Naive thymus-derived CD4-positive, alpha-beta T cell (primary cell): Measurements from ENCODE around the gene KIF15. TPM values are rescaled to one million over a fixed set of nuclear protein-coding genes. Genes with fewer than 3 reads are reported as not detected.

Source experiments
- ATAC-seq: fragments of 150-1000 bp; cut with Tn5 transposase; 2 replicates; pipeline ENCODE4 v1.10.0; 2021; ENCODE audit warnings: mild to moderate bottlenecking, moderate library complexity
- CTCF ChIA-PET: fragments of 350-600 bp; sonication (Branson Sonifier 250); formaldehyde crosslinking; loops from one replicate; lab custom pipeline; 2021; ENCODE audit warnings: antibody characterized with exemption; lab: Charles Lee
- POLR2A ChIA-PET: fragments of 350-600 bp; sonication (Branson Sonifier 250); formaldehyde crosslinking; loops from one replicate; lab custom pipeline; 2021; ENCODE audit warnings: antibody characterized with exemption, inconsistent platforms; lab: Charles Lee
- DNase-seq, 9 donors: peaks; one replicate each; pipeline versions ENCODE4 v3.0.0 to v3.0.0-alpha.2; 2020 to 2022; ENCODE audit warnings: mixed read lengths in 1 of 9
- H3K27ac ChIP-seq: one replicate; pipeline ENCODE4 v1.7.0; 2013; ENCODE audit warnings: mild to moderate bottlenecking, low read depth, low read length, moderate library complexity
- H3K27me3 ChIP-seq, 2 donors: one replicate each; pipeline ENCODE4 v1.7.0; 2013; ENCODE audit warnings: low read length in 2 of 2, mild to moderate bottlenecking in 2 of 2, moderate library complexity in 2 of 2; ENCODE audit not compliant: control insufficient read depth in 2 of 2, insufficient read depth in 2 of 2
- H3K36me3 ChIP-seq, 3 experiments: 1 replicate in 2 of 3; 2 replicates in 1 of 3; pipeline ENCODE4 v1.7.0; 2013; ENCODE audit warnings: low read length in 3 of 3, mild to moderate bottlenecking in 3 of 3, moderate library complexity in 1 of 3; ENCODE audit not compliant: insufficient read depth in 3 of 3, control insufficient read depth in 2 of 3
- H3K4me1 ChIP-seq, 2 donors: one replicate each; pipeline ENCODE4 v1.7.0; 2013; ENCODE audit warnings: low read length in 2 of 2, mild to moderate bottlenecking in 2 of 2, moderate library complexity in 1 of 2; ENCODE audit not compliant: control insufficient read depth in 2 of 2, insufficient read depth in 2 of 2
- H3K4me3 ChIP-seq: 2 replicates; pipeline ENCODE4 v1.7.0; 2013; ENCODE audit warnings: mild to moderate bottlenecking, low read length
- H3K9me3 ChIP-seq, 3 experiments: 1 replicate in 2 of 3; 2 replicates in 1 of 3; pipeline ENCODE4 v1.7.0; 2013; ENCODE audit warnings: low read length in 3 of 3; ENCODE audit not compliant: control insufficient read depth in 2 of 3
- H3K27ac Mint-ChIP-seq, 9 donors: one replicate each; pipeline ENCODE4 v1.8.0; 2020 to 2022; ENCODE audit warnings: mixed read lengths in 9 of 9, mild to moderate bottlenecking in 8 of 9, moderate library complexity in 5 of 9, inconsistent platforms in 2 of 9
- H3K27me3 Mint-ChIP-seq, 5 donors: one replicate each; pipeline ENCODE4 v1.8.0; 2021 to 2022; ENCODE audit warnings: mixed read lengths in 5 of 5, mild to moderate bottlenecking in 1 of 5
- H3K36me3 Mint-ChIP-seq, 5 donors: one replicate each; pipeline ENCODE4 v1.8.0; 2020 to 2022; ENCODE audit warnings: mixed read lengths in 5 of 5, mild to moderate bottlenecking in 3 of 5, inconsistent platforms in 1 of 5
- H3K4me1 Mint-ChIP-seq, 7 donors: one replicate each; pipeline ENCODE4 v1.8.0; 2020 to 2022; ENCODE audit warnings: mixed read lengths in 7 of 7, mild to moderate bottlenecking in 3 of 7, inconsistent platforms in 1 of 7
- H3K4me3 Mint-ChIP-seq, 10 donors: one replicate each; pipeline ENCODE4 v1.8.0; 2020 to 2022; ENCODE audit warnings: mild to moderate bottlenecking in 10 of 10, mixed read lengths in 10 of 10, moderate library complexity in 6 of 10, inconsistent platforms in 2 of 10
- H3K9me3 Mint-ChIP-seq, 11 donors: one replicate each; pipeline ENCODE4 v1.8.0; 2020 to 2022; ENCODE audit warnings: mixed read lengths in 11 of 11, mild to moderate bottlenecking in 4 of 11, inconsistent platforms in 1 of 11, moderate library complexity in 1 of 11
- intact Hi-C, 2 donors: fragments of 100-400 bp; cut with micrococcal nuclease; formaldehyde crosslinking; loops; one replicate each; pipeline ENCODE4 v1.15.1; 2023
- polyA plus RNA-seq, 2 donors: library from polyadenylated mRNA; unstranded; fragments of 300-500 nt; fragmentation: Illumina TruSeq; gene quantifications; one replicate each; pipeline ENCODE4 v1.2.3, GENCODE V29; 2021
- total RNA-seq, 6 experiments: library from RNA in 5 of 6; stranded (reverse) in 5 of 6; gene quantifications; 1 replicate in 5 of 6; 2 replicates in 1 of 6; pipeline ENCODE4 v1.2.3 and lab custom pipeline; 2021 to 2026

The KIF15 gene
- total and polyA plus RNA-seq, 7 experiments from 2014 or later: 0.11 to 31.9 (median 0.27) TPM; not detected in 1

DNA sequence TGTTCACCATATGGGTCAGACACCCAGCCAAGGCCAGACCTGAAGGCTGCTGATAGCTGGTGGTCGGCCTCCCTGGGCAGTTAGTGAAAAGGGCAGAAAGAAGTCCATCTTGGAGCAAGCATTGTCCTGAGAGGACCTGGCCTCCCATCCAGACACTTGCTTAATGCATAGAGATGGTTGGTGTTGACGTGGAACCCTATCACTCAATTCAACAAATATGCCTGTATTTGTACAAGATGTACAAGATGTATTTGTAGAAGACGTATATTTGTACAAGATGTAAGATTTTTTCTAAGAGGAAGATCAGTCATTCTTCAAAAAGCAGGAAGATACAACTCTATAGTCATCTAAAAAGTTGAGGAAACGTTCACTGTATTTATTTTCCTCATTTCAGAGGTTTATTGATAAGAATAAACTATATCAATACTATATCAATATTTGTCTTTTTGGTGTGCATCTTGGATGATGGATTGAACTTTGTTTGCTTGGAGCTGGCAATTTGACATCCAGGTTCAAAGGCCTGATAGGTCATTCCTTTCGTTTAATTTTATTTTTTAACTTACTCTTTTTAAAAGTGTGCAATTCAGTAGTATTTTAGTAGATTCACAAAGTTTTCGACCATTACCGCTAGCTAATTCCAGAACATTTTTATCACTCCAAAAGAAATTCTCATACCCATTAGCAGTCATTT, 106.0 kb downstream of the KIF15 start:
- peaks cover 6 to 26% (median 9%) of the 10 kb centered on the region in 5 donors for H3K36me3 Mint-ChIP-seq
- intact Hi-C loops: loop anchor here in 1 of 2 donors (10.0 kb wide), 1 partner anchor 817 kb away; the partner anchor contains the start of gene SACM1L
- Histone ChIP-seq H3K4me3 (no peak overlapping the region), H3K27ac (no peak overlapping the region), H3K36me3 (no peaks in the 10 kb centered on the region), H3K9me3 (no peaks in the 10 kb centered on the region), H3K4me1 (peaks cover 15 to 23% of the 10 kb centered on the region in 2 donors), H3K27me3 (no peaks in the 10 kb centered on the region)
- no peak for DNase-seq
- H3K27me3 Mint-ChIP-seq: no peaks in the 10 kb centered on the region
- ChIA-PET POLR2A (no interaction called here), CTCF (interaction anchor here (0.5 kb wide), 1 partner anchor 337 kb away, joined by 3 read pairs; no protein-coding TSS in a partner anchor)
- H3K27ac Mint-ChIP-seq: peak overlapping the region in 3 of 9 donors; percentile 10 to 83 (median 26)
- peaks cover 26 to 54% (median 49%) of the 10 kb centered on the region in 7 donors for H3K4me1 Mint-ChIP-seq
- no peak for ATAC-seq
- H3K9me3 Mint-ChIP-seq: peaks cover 0 to 10% (median 0%) of the 10 kb centered on the region in 11 donors
- H3K4me3 Mint-ChIP-seq: peak overlapping the region in 1 of 10 donors; percentile 18

DNA sequence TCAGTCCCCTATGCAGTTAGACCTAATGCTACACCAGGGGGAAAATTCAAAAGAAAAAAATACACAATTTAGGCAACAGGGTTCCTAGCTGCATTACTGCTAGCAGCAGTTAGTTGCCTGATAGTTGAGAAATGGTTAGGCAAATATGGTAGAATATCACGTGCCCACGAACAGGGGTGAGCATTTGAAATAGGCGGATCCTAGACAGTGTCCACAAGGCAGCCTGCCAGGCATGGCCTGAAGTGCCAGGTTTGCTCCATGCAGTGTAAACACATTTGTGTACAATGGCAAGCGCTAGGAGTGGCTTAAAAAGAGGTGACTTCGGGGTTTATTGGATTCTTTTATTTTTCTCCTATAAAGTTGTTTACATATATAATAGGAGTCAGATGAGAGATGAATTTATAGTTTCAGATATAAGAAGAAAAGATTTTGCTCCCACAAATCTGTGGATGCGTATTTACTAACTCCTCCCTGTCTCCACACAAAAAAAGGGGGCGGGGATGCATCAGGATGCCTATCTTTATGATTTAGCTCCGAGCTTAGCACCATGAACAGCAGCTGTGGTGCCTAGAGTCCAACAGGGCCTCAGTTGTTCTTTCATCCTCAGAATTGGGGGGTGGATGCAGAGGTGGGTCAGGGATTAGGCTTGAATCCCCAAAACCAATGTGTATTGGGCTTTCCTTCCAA, 108.9 kb downstream of the KIF15 start:
- Histone ChIP-seq H3K9me3 (no peaks in the 10 kb centered on the region), H3K4me3 (no peak overlapping the region), H3K27ac (no peak overlapping the region), H3K4me1 (peaks cover 8 to 10% of the 10 kb centered on the region in 2 donors), H3K27me3 (no peaks in the 10 kb centered on the region), H3K36me3 (no peaks in the 10 kb centered on the region)
- intact Hi-C loops: no loop called here
- H3K9me3 Mint-ChIP-seq: peaks cover 0 to 10% (median 0%) of the 10 kb centered on the region in 11 donors
- H3K4me3 Mint-ChIP-seq: no peak overlapping the region
- H3K27me3 Mint-ChIP-seq: no peaks in the 10 kb centered on the region
- no peak overlapping the region for H3K27ac Mint-ChIP-seq
- POLR2A ChIA-PET: no interaction called here
- peaks cover 13 to 25% (median 19%) of the 10 kb centered on the region in 7 donors for H3K4me1 Mint-ChIP-seq
- CTCF ChIA-PET: no interaction called here
- ATAC-seq: no peak
- peaks cover 6 to 20% (median 9%) of the 10 kb centered on the region in 5 donors for H3K36me3 Mint-ChIP-seq
- no peak for DNase-seq

DNA sequence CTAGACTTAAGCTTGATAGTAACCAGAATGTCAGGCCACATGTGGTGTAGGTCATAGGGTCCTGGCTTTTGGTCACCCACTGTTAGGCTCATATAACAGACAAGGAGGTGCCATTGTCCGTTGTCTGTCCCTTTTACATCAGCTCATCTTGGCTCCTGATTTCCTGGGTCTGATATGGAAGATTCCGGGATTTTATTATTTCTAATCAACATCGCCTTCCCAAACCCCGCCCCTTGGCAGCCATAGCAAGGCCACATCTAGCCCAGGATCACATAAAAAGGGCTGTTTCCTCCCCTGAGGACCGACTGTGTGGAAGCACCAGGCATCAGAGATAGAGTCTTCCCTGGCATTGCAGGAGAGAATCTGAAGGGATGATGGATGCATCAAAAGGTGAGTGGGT, 112.7 kb downstream of the KIF15 start, which contains the start of gene TGM4:
Gene TGM4, plus strand, starts transcription at position 301 of the 400 bp plus-strand sequence. Its CDS starts 71 bp downstream, at position 372.
- no peak within 1 kb of the TSS for H3K27ac ChIP-seq
- intact Hi-C loops: no loop called here
- ChIA-PET CTCF (no interaction called here), POLR2A (interaction anchor here (0.6 kb wide), 1 partner anchor 226 kb away, joined by 4 read pairs; no protein-coding TSS in a partner anchor)
- ATAC-seq (no peak), DNase-seq (no peak)
- no peak within 1 kb of the TSS for H3K27ac Mint-ChIP-seq
- H3K36me3 ChIP-seq: no peaks in the 10 kb centered on the region
- H3K4me3 Mint-ChIP-seq: no peak within 1 kb of the TSS
- H3K27me3 Mint-ChIP-seq: peaks cover 0 to 15% (median 6%) of the 10 kb centered on the region in 5 donors
- no peaks in the 10 kb centered on the region for H3K4me1 Mint-ChIP-seq
- no peaks in the 10 kb centered on the region for H3K27me3 ChIP-seq
- H3K4me1 ChIP-seq: no peaks in the 10 kb centered on the region
- H3K36me3 Mint-ChIP-seq: no peaks in the 10 kb centered on the region
- H3K4me3 ChIP-seq: no peak within 1 kb of the TSS
- no peaks in the 10 kb centered on the region for H3K9me3 ChIP-seq
- H3K9me3 Mint-ChIP-seq: no peaks in the 10 kb centered on the region

DNA sequence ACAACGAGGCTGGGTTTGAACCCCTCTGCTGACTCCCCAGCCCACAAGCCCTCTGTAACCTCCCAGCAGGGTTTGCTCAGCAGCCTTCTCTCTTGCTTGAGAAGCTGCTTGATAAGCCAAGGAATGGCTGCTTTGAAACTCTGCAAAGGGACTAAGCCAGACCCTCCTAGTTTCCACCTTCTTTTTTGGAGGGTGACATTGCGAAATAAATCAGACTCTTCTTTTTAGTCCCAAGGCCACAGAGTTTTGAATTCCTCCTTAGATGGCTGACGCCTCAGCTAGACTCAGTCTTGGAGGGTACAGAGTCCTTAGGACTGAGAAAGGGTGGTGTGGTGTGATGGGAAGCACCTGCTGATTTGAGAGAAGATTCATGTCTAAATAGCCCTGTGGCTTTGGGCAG, 114.0 kb downstream of the KIF15 start:
- Mint-ChIP-seq H3K4me3 (no peak overlapping the region), H3K36me3 (no peaks in the 10 kb centered on the region), H3K27ac (no peak overlapping the region), H3K4me1 (no peaks in the 10 kb centered on the region), H3K9me3 (no peaks in the 10 kb centered on the region), H3K27me3 (peaks cover 0 to 15% (median 6%) of the 10 kb centered on the region in 5 donors)
- Histone ChIP-seq H3K36me3 (no peaks in the 10 kb centered on the region), H3K4me1 (no peaks in the 10 kb centered on the region), H3K27me3 (no peaks in the 10 kb centered on the region), H3K27ac (no peak overlapping the region), H3K9me3 (no peaks in the 10 kb centered on the region), H3K4me3 (no peak overlapping the region)
- CTCF ChIA-PET: no interaction called here
- POLR2A ChIA-PET: no interaction called here
- DNase-seq (no peak), ATAC-seq (no peak)
- intact Hi-C loops: no loop called here

DNA sequence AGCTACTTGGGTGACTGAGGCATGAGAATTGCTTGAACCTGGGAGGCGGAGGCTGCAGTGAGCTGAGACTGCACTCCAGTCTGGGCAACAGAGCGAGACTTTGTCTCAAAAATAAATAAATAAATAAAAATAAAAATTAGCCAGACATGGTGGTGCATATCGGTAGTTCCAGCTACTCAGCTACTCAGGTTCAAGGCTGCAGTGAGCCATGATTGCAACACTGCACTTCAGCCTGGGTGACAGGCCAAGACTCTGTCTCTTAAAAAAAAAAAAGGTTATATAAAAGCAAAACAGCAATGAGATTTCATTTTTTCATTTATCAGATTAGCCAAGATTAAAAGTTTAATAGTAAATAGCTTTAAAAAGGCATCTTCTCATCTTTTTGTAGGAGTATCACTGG, 115.7 kb downstream of the KIF15 start:
- CTCF ChIA-PET: no interaction called here
- H3K9me3 Mint-ChIP-seq: no peaks in the 10 kb centered on the region
- peaks cover 0 to 15% (median 6%) of the 10 kb centered on the region in 5 donors for H3K27me3 Mint-ChIP-seq
- no peaks in the 10 kb centered on the region for H3K9me3 ChIP-seq
- no peak overlapping the region for H3K4me3 Mint-ChIP-seq
- H3K27ac ChIP-seq: no peak overlapping the region
- no peak overlapping the region for H3K4me3 ChIP-seq
- H3K36me3 ChIP-seq: no peaks in the 10 kb centered on the region
- no peaks in the 10 kb centered on the region for H3K27me3 ChIP-seq
- intact Hi-C loops: no loop called here
- no peaks in the 10 kb centered on the region for H3K4me1 ChIP-seq
- no peak for ATAC-seq
- H3K27ac Mint-ChIP-seq: no peak overlapping the region
- H3K36me3 Mint-ChIP-seq: no peaks in the 10 kb centered on the region
- POLR2A ChIA-PET: no interaction called here
- DNase-seq: no peak
- no peaks in the 10 kb centered on the region for H3K4me1 Mint-ChIP-seq

DNA sequence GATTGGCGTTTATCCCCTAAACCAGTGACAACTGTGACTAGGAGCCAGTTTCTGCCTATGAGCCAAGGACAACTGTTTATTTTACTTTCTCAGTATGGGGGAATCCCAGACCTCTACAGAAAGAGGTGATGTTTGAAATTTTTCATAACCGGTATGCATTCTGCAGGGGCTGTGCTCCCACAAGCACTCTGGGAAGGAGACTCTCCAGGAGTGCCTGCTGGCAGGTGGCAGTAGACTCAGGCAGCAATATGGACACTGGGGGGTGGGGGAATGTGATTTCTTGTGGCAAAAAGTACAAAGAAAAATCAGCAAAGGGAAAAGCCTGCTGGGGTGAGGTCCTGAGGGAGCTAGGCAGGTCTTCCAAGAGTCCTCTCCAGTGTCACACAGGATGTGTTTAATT, 118.7 kb downstream of the KIF15 start:
- Mint-ChIP-seq H3K9me3 (no peaks in the 10 kb centered on the region), H3K27me3 (peaks cover 1 to 18% (median 6%) of the 10 kb centered on the region in 5 donors), H3K4me3 (no peak overlapping the region), H3K36me3 (no peaks in the 10 kb centered on the region), H3K27ac (peak overlapping the region in 2 of 9 donors; percentile 0 to 7), H3K4me1 (no peaks in the 10 kb centered on the region)
- no peak for DNase-seq
- POLR2A ChIA-PET: no interaction called here
- intact Hi-C loops: no loop called here
- ATAC-seq: no peak
- Histone ChIP-seq H3K36me3 (no peaks in the 10 kb centered on the region), H3K4me1 (no peaks in the 10 kb centered on the region), H3K27me3 (no peaks in the 10 kb centered on the region), H3K4me3 (no peak overlapping the region), H3K9me3 (no peaks in the 10 kb centered on the region), H3K27ac (no peak overlapping the region)
- CTCF ChIA-PET: no interaction called here
